IPS-11a (cell line): Measurements from ENCODE around the gene HMGN5.

ENCODE experiments used
- H3K4me3 ChIP-seq: one replicate; pipeline ENCODE4 v1.5.1; 2013; ENCODE audit warnings: low read depth, low read length, control low read depth

HMGN5 gene

DNA sequence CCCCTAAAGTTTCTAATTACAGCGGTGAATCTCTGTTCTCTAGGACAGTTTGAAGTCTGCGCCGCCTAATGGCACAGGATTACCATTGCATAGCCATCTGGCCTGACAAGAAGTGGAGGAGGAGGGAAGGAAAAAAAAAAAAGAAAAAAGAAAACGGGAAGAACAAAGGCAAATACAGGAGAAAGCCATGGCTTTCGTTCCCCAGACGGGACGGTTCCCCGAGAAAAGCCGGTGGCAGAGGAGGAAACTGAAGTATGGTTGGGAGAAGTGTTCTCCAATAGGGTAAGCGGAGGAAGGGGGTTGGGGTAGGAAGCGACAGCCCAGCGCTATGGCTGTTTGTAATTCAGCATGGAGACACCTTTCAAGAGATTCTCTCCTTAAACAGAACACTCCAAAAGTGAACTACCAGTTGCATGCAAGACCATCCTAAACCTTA lies 80.8 kb downstream of the HMGN5 start:
- H3K4me3 ChIP-seq, result peak overlapping the region; percentile 67

DNA sequence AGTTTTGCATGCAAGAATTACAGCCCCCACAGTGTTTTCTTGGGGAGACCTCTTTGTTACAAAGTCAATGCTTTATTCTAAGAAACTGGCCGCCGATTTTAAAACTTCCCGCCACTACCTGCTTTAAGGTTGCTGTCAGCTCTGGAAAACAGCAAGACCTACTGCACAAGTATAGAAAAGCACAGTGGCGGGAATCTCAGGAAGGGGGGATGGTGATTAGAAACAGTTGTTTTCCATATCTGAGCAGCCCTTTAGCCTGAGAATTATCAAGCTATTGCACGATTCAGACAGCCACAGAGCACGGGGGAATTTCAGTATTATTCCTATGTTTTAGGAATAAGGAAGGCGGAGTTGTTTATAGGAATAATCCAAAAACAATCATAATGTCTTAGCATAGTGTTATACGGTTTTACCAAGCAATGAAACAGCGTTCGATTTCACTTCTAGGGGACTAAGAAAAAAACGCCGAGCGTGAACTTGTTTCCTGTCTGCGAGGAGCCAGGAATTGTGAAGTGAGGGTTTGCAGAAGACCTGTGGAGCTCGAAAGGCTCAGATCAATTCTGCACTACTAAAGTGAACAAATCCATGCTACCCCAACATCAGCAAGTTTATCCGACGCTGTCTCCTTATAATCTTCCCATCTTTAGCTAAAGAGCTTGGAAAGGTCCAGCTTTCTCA lies 81.3 kb downstream of the HMGN5 start:
- H3K4me3 ChIP-seq, result peak overlapping the region; percentile 67

- no peak overlapping the region for H3K4me3 ChIP-seq
These were observed 87.0 kb downstream of the HMGN5 start for GRCh38 chrX:81114757-81115156.

DNA sequence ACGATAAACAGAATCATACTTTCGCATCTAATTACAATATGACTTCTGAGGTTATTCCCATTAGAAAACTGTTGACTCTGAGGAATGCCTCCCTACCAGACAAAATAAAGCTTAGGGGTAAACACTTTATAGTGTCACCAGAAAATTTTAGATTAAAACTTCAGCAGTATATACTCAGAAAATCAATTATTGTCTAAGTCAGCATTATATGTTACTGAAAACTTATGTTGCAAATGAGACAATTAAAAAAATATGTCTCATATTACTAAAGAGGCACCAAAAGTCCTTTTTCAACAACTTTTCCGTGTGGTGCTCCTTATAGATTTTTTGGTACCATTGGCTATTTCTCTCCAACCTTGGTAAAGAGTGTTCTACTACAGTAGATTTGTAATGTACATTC lies 91.4 kb downstream of the HMGN5 start:
- H3K4me3 ChIP-seq, result no peak overlapping the region

GRCh38 chrX:81082649-81083048 lies 119.1 kb downstream of the HMGN5 start:
- no peak overlapping the region for H3K4me3 ChIP-seq
